HEK293 (cell line): Measurements from ENCODE around the gene GH1.
A peak's percentile ranks its signal among the peaks of the same experiment; 100 is the strongest.
"Not testable (repeated sequence)": the region's sequence is repeated elsewhere in the genome, so short reads cannot be mapped to it uniquely, and the experiment has no call there.

Experiments used
- CTCF ChIA-PET: fragments of 350-600 bp; formaldehyde crosslinking; extraction: SDS; loops from one replicate; lab custom pipeline; 2021; ENCODE audit warnings: antibody characterized with exemption; lab: Yijun Ruan, JAX
- POLR2A ChIA-PET: fragments of 300-600 bp; formaldehyde crosslinking; extraction: SDS; loops from one replicate; lab custom pipeline; 2020; ENCODE audit warnings: antibody characterized with exemption, inconsistent platforms; lab: Yijun Ruan, JAX
- H3K27ac ChIP-seq: fragments of 200-500 bp; sonication (Bioruptor generic); 2 replicates; pipeline ENCODE4 v1.5.1; 2014; ENCODE audit warnings: low read depth, low read length, control low read depth, inconsistent platforms; ENCODE audit errors: extremely low read depth
- H3K36me3 ChIP-seq, 2 experiments: fragments of 200-500 bp in 1 of 2; sonication (Bioruptor generic) in 1 of 2; 1 replicate in 1 of 2; 2 replicates in 1 of 2; pipeline ENCODE4 v1.5.1; 2014 to 2017; ENCODE audit warnings: inconsistent platforms in 2 of 2, low read length in 2 of 2; ENCODE audit not compliant: control insufficient read depth in 2 of 2, insufficient read depth in 1 of 2
- H3K4me1 ChIP-seq: fragments of 200-500 bp; sonication (Bioruptor generic); 2 replicates; pipeline ENCODE4 v1.5.1; 2014; ENCODE audit warnings: mild to moderate bottlenecking, low read length, inconsistent platforms; ENCODE audit not compliant: control insufficient read depth, insufficient read depth
- H3K4me3 ChIP-seq: 2 replicates; pipeline ENCODE4 v1.5.1; 2011; ENCODE audit warnings: low read depth, mild to moderate bottlenecking, control low read depth, low read length, moderate library complexity
- H3K9me3 ChIP-seq: fragments of 200-500 bp; sonication (Bioruptor generic); 2 replicates; pipeline ENCODE4 v1.5.1; 2014; ENCODE audit warnings: low read depth, low read length, inconsistent platforms; ENCODE audit not compliant: control insufficient read depth, insufficient read depth
- EGR2 ChIP-seq: fragments of 450-650 bp; formaldehyde crosslinking; IDR thresholded peaks from 2 replicates; pipeline ENCODE4 v1.5.1; 2016; ENCODE audit warnings: low read depth, missing biosample characterization, missing genetic modification characterization
- KLF9 ChIP-seq: fragments of 450-650 bp; formaldehyde crosslinking; IDR thresholded peaks from 2 replicates; pipeline ENCODE4 v1.5.1; 2016; ENCODE audit warnings: missing biosample characterization, missing genetic modification characterization, low read depth
- REPIN1 ChIP-seq: fragments of 450-650 bp; formaldehyde crosslinking; IDR thresholded peaks from 2 replicates; pipeline ENCODE4 v1.5.1; 2017; ENCODE audit warnings: missing biosample characterization, missing genetic modification characterization, low read depth
- ZEB2 ChIP-seq: fragments of 450-650 bp; formaldehyde crosslinking; IDR thresholded peaks from 2 replicates; pipeline ENCODE4 v1.5.1; 2016; ENCODE audit warnings: missing biosample characterization, missing genetic modification characterization
- ZFHX2 ChIP-seq: fragments of 450-650 bp; formaldehyde crosslinking; conservative IDR thresholded peaks from 2 replicates; pipeline ENCODE4 v1.5.1; 2016; ENCODE audit warnings: missing biosample characterization, missing genetic modification characterization
- ZNF10 ChIP-seq: fragments of 450-650 bp; formaldehyde crosslinking; IDR thresholded peaks from 2 replicates; pipeline ENCODE4 v1.5.1; 2017; ENCODE audit warnings: missing biosample characterization, missing genetic modification characterization
- ZNF121 ChIP-seq: fragments of 450-650 bp; formaldehyde crosslinking; IDR thresholded peaks from 2 replicates; pipeline ENCODE4 v1.5.1; 2016; ENCODE audit warnings: missing biosample characterization, missing genetic modification characterization
- ZNF16 ChIP-seq: fragments of 450-650 bp; formaldehyde crosslinking; IDR thresholded peaks from 2 replicates; pipeline ENCODE4 v1.5.1; 2016; ENCODE audit warnings: low read depth, missing biosample characterization, missing genetic modification characterization
- ZNF274 ChIP-seq, 2 experiments: fragments of 200-500 bp in 1 of 2; fragments of 450-650 bp in 1 of 2; sonication (Bioruptor generic) in 1 of 2; formaldehyde crosslinking in 1 of 2; IDR thresholded peaks; 2 replicates each; pipeline versions ENCODE4 v1.5.1 to v1.6.1; 2014 to 2016; ENCODE audit warnings: borderline replicate concordance in 1 of 2, inconsistent platforms in 1 of 2, low read length in 1 of 2, missing biosample characterization in 1 of 2, missing genetic modification characterization in 1 of 2
- ZNF530 ChIP-seq: fragments of 450-650 bp; formaldehyde crosslinking; IDR thresholded peaks from 2 replicates; pipeline ENCODE4 v1.5.1; 2016; ENCODE audit warnings: low read depth, missing biosample characterization, missing genetic modification characterization
- ZNF76 ChIP-seq: fragments of 450-650 bp; formaldehyde crosslinking; IDR thresholded peaks from 2 replicates; pipeline ENCODE4; 2016; ENCODE audit warnings: low read depth, missing biosample characterization, missing genetic modification characterization, borderline replicate concordance
- ZNF792 ChIP-seq: fragments of 450-650 bp; formaldehyde crosslinking; IDR thresholded peaks from 2 replicates; pipeline ENCODE4 v1.5.1; 2016; ENCODE audit warnings: missing biosample characterization, missing genetic modification characterization
- TF ChIP-seq, protein P1 (sequence below): sonication (generic); formaldehyde crosslinking; IDR thresholded peaks from 2 replicates; pipeline ENCODE4 v1.8.1; 2022; ENCODE audit warnings: mild to moderate bottlenecking, moderate library complexity, missing genetic modification reagents
- TF ChIP-seq, protein P2 (sequence below): fragments of 450-650 bp; formaldehyde crosslinking; IDR thresholded peaks from 2 replicates; pipeline ENCODE4 v1.5.1; 2017; ENCODE audit warnings: missing biosample characterization, missing genetic modification characterization
- TF ChIP-seq, protein P3 (sequence below): fragments of 450-650 bp; formaldehyde crosslinking; IDR thresholded peaks from 2 replicates; pipeline ENCODE4 v1.5.1; 2016; ENCODE audit warnings: missing biosample characterization, missing genetic modification characterization
- TF ChIP-seq, protein P4 (sequence below): fragments of 450-650 bp; formaldehyde crosslinking; IDR thresholded peaks from 2 replicates; pipeline ENCODE4 v1.5.1; 2016; ENCODE audit warnings: missing biosample characterization, missing genetic modification characterization

Gene GH1

DNA sequence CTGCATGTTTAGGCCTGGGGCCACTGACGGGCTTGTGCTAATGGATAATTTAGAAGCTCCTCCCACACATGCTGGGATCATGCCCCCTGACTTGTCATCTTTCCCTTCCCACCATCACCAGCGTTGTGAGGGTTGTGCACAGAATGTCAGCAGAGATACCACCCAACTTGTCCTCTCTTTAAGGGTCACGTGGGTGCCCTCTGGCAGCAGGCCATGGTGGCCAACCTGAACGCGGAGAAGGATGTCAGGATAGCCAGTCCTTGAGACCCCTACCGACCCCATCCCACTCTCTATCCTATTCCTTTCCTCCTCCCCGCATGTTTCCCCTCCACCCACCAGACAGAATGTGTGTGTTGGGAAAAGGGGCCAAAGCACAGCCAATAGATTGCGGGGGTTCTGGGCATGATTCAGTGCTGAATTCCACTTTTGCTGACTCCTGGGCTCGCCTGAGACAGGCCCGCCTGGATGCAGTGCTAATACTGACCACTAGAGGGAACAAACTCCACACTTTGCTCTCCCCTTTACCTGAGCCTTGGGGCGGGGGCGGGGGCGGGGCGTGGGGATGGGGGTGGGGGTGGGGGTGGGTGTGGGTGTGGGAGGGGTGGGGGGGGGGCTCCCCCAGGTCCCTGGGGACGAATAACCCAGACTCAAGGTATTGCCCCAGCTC, 36.6 kb downstream of the GH1 start, which contains the start of gene GH2:
Gene GH2, minus strand, starts transcription at position 10 of the 667 bp plus-strand sequence. CDS start 143 bp downstream, outside the sequence.
- H3K4me3 ChIP-seq = no peak within 1 kb of the TSS
- H3K27ac ChIP-seq = no peak within 1 kb of the TSS
- TF ChIP-seq ZFHX2 (tag by site-specific recombination) (peak; percentile 30), ZNF76 (no peak), KLF9 (tag by site-specific recombination) (no peak), ZNF10 (tag by site-specific recombination) (no peak), REPIN1 (no peak), ZNF792 (tag by site-specific recombination) (no peak), EGR2 (tag by site-specific recombination) (0 out of 2 replicates have a peak, but pooled peaks have one; percentile 25), ZNF274 (IDR thresholded peaks at IDR 0.05; ENCODE audit: low read length) (no peak), ZNF274 (tag by site-specific recombination; IDR thresholded peaks at IDR 0.05; ENCODE audit: borderline replicate concordance) (no peak), ZNF16 (tag by site-specific recombination) (no peak), ZNF530 (tag by site-specific recombination) (no peak), ZEB2 (tag by site-specific recombination) (no peak), ZNF121 (tag by site-specific recombination) (no peak)
- TF ChIP-seq, protein P1, sequence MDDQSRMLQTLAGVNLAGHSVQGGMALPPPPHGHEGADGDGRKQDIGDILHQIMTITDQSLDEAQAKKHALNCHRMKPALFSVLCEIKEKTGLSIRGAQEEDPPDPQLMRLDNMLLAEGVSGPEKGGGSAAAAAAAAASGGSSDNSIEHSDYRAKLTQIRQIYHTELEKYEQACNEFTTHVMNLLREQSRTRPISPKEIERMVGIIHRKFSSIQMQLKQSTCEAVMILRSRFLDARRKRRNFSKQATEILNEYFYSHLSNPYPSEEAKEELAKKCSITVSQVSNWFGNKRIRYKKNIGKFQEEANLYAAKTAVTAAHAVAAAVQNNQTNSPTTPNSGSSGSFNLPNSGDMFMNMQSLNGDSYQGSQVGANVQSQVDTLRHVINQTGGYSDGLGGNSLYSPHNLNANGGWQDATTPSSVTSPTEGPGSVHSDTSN (CRISPR knock-in tag) = no peak
- TF ChIP-seq, protein P2, sequence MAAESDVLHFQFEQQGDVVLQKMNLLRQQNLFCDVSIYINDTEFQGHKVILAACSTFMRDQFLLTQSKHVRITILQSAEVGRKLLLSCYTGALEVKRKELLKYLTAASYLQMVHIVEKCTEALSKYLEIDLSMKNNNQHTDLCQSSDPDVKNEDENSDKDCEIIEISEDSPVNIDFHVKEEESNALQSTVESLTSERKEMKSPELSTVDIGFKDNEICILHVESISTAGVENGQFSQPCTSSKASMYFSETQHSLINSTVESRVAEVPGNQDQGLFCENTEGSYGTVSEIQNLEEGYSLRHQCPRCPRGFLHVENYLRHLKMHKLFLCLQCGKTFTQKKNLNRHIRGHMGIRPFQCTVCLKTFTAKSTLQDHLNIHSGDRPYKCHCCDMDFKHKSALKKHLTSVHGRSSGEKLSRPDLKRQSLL (tag by site-specific recombination) = no peak
- TF ChIP-seq, protein P3, sequence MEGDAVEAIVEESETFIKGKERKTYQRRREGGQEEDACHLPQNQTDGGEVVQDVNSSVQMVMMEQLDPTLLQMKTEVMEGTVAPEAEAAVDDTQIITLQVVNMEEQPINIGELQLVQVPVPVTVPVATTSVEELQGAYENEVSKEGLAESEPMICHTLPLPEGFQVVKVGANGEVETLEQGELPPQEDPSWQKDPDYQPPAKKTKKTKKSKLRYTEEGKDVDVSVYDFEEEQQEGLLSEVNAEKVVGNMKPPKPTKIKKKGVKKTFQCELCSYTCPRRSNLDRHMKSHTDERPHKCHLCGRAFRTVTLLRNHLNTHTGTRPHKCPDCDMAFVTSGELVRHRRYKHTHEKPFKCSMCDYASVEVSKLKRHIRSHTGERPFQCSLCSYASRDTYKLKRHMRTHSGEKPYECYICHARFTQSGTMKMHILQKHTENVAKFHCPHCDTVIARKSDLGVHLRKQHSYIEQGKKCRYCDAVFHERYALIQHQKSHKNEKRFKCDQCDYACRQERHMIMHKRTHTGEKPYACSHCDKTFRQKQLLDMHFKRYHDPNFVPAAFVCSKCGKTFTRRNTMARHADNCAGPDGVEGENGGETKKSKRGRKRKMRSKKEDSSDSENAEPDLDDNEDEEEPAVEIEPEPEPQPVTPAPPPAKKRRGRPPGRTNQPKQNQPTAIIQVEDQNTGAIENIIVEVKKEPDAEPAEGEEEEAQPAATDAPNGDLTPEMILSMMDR (tag by site-specific recombination) = no peak
- TF ChIP-seq, protein P4, sequence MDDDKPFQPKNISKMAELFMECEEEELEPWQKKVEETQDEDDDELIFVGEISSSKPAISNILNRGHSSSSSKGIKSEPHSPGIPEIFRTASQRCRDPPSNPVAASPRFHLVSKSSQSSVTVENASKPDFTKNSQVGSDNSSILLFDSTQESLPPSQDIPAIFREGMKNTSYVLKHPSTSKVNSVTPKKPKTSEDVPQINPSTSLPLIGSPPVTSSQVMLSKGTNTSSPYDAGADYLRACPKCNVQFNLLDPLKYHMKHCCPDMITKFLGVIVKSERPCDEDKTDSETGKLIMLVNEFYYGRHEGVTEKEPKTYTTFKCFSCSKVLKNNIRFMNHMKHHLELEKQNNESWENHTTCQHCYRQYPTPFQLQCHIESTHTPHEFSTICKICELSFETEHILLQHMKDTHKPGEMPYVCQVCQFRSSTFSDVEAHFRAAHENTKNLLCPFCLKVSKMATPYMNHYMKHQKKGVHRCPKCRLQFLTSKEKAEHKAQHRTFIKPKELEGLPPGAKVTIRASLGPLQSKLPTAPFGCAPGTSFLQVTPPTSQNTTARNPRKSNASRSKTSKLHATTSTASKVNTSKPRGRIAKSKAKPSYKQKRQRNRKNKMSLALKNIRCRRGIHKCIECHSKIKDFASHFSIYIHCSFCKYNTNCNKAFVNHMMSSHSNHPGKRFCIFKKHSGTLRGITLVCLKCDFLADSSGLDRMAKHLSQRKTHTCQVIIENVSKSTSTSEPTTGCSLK (tag by site-specific recombination) = no peak
- H3K36me3 ChIP-seq = no peaks in the 10 kb centered on the region
- H3K9me3 ChIP-seq = no peaks in the 10 kb centered on the region
- H3K4me1 ChIP-seq = no peaks in the 10 kb centered on the region
- POLR2A ChIA-PET = no interaction called here
- CTCF ChIA-PET = interaction anchor here (0.7 to 2.9 kb wide), 6 partner anchors 12 to 33 kb away, joined by 3 to 10 read pairs (median 6); no protein-coding TSS in a partner anchor

DNA sequence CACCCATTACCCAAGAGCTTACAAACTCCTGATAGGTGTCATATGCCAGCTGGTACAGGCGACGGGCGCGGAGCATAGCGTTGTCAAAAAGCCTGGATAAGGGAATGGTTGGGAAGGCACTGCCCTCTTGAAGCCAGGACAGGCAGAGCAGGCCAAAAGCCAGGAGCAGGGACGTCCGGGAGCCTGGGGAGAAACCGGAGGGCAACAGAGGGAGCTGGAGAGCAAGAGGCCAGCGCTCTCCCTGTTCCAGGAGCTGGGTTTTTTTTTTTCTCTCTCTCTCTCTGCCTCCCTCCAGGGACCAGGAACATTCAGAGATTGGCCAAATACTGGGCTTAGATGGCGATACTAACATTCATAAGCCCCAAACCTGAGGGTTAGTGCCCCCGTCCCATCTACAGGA, 37.3 kb downstream of the GH1 start:
- H3K4me3 ChIP-seq, H3K36me3 ChIP-seq, H3K9me3 ChIP-seq, H3K4me1 ChIP-seq, POLR2A ChIA-PET, H3K27ac ChIP-seq: not testable (repeated sequence)
- CTCF ChIA-PET = interaction anchor here (0.9 to 2.9 kb wide), 5 partner anchors 9 to 33 kb away, joined by 3 to 10 read pairs (median 3); no protein-coding TSS in a partner anchor
